Activated T-cell treated with anti-CD3 and anti-CD28 coated beads for 24 hours (primary cell): ENCODE results near the gene SNTA1.
"Not testable (repeated sequence)": the region's sequence is repeated elsewhere in the genome, so short reads cannot be mapped to it uniquely, and the experiment has no call there.

ENCODE experiments used
- DNase-seq: peaks from one replicate; pipeline ENCODE4 v3.0.0-alpha.2; 2020; ENCODE audit warnings: low read depth

SNTA1 gene

DNA sequence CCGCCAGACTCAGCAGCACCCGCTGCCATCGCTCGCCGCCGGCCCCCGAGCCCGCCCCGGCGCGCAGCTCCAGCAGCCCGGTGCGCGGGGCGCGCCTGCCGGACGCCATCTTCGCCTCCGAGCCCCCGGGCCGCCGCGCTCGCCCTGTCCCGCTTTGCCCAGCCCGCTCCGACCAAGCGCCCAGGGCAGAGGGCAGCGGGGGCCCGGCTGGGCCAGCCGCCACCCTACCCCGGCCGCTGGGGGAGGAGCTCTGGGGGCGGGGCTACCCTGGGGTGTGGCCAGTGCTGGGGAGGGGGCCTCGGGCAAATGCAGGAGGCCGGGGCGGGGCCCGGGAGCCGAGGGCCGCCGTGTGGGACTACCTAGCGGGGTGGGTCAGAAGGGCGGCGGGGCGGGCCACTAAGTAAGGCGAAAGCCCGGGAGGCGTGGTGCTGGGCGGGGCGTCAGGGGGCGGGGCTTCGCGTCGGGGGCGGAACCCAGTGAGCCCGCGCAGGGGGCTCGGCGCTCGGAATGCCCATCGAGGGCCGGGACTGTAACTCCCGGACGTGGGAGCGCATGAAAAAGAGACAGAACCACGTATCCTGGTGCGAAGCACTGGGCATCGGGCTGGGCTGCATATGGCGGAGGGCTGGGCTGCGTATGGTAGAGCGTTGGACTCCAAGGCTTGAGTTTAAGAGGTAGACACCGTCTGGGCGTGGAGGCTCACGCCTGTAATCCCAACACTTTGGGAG lies at the start of gene SNTA1:
Gene SNTA1 (minus strand): TSS at position 252 of the 728 bp plus-strand sequence. CDS start 143 bp downstream, at position 109.
- DNase-seq, result peak; percentile 83

DNA sequence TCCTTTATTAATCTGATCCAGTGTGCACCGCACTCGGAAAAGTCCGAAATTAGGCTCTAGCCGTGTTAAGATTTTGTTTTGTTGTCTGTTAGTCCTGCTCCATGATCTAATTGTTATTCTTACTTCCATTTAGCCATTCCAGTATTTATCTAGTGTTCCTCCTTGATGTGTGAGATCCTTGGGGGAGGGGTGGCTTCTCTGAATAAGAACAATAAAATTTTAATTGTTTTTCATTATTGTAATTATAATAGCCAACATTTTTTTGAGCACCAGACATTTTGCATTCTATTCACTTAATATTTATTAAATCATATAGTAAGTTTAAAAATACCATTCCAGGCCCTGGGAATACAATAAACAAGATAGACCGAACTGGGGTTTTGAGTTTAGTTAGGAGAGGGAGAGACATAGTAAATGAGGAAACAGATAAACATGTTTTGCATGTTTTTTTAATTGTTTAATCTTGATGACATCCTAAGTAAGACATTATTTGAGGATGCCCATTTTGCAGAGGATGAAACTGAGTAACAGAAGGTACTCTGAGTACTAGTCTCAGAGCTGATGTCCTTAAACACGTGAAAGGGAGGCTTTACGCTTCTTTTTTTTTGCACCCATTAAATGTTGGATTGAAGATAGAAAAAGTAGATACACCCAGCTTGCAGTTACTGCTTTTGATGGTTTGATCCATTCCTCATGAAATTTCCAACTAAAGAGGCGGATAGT lies 47.5 kb upstream of the SNTA1 start:
- DNase-seq, result no peak

DNA sequence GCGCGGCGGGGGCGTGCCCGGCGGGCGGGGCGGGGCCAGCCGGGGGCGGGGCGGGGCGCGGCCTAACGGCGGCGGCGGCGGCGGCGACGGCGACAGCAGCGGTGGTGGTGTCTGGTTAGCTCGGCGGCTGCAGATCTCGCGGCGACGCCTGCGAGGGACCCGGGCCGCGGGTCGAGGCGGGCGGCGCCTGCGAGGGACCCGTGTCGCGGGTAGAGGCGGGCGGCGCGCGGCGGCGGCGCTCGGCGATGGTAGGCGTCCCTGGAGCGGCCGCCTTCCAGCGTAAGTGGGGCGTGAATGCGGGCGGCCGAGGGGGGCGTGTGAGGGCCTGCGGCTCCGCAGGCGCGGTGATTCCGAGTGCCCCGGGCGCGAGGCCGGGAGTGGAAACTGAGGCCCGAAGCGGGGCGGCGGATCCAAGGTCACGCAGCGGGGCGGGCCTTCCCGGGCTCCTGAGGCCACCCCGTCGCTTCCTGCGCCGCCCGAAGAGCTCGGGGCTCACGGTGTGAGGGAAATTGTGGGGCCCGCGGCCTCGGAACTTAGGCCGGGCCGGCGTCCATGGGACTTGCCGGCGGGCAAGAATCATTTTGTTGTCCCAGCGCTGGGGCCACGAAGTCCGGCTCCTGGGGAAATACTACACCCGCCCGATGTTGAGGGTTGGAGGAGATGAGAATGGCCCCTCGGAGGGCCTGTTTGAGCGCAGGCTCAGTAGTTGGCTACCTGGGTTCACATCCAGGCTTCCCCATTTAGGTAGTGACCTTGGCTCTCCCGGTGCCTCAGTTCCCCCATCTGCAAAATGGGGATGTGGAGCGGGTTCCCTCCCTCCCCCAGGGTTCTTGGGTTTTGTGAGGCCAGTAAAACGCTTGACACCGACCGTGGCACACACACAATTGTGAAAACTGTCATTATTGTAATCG lies 46.7 kb upstream of the SNTA1 start, which contains the start of gene CBFA2T2:
Gene CBFA2T2 (plus strand): TSS at position 74 of the 911 bp plus-strand sequence. CDS start 172 bp downstream, at position 246.
- DNase-seq, result no peak

DNA sequence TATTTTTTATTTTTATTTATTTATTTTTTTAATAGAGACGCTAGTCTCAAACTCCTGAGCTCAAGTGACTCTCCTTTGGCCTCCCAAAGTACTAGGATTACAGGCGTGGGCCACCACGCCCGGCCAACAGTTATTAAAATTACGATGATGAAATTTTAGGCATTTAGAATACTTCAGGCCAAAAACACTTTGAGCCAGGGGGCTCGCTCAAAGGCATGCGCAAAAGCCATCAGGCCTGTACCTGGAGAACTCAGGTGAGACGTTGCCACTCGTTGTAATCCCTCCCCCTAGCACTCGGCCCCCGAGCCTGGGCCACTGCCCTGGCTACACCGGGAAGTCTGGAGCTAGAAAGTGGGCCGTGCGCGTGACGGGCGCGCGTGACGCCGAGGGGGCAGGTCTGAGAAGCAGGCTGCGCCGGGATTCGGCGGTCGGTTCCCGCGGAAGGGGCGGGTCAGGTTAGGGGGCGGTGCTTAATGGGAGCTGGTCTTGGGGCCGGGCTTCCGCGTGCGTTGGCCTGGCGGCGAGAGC lies 46.0 kb upstream of the SNTA1 start:
- peak; percentile 98 for DNase-seq

DNA sequence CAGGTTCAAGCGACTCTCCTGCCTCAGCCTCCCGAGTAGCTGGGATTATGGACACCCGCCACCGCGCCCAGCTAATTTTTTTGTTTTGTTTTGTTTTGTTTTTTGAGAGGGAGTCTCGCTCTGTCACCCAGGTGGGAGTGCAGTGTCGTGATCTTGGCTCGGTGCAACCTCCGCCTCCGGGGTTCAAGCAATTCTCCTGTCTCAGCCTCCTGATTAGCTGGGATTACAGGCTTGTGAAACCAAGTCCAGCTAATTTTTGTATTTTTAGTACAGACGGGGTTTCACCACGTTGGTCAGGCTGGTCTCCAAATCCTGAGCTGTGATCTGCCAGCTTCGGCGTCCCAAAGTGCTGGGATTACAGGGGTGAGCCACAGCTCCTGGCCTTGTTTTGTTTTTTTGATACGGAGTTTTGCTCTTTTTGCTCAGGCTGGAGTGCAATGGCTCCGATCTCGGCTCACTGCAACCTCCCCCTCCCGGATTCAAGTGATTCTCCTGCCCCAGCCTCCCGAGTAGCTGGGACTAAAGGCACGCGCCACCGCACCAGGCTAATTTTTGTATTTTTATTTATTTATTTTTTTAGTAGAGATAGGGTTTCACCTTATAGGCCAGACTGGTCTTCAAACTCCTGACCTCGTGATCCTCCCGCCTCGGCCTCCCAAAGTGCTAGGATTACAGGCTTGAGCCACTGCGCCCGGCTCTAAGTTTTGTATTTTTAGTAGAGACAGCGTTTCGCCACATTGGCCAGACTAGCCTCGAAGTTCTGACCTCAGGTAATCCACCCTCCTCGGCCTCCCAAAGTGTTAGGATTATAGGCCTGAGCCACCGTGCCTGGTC lies 45.3 kb upstream of the SNTA1 start:
- DNase-seq, result not testable (repeated sequence)

DNA sequence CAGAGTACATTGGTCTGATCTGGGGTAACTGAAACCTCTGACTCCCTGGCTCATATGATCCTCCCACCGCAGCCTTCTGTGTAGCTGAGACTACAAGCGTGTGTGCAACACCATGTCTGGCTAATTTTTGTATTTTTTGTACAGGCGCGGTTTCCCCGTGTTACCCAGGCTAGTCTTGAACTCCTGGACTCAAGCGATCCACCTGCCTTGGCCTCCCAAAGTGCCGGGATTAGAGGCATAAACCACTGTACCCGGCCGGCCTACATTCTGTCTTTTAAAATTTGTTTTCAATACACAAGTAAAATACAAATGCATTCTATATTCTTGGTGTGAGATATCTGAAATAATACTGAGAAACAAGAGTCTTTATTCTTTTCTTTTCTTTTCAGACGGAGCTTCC lies 44.6 kb upstream of the SNTA1 start:
- no peak for DNase-seq

DNA sequence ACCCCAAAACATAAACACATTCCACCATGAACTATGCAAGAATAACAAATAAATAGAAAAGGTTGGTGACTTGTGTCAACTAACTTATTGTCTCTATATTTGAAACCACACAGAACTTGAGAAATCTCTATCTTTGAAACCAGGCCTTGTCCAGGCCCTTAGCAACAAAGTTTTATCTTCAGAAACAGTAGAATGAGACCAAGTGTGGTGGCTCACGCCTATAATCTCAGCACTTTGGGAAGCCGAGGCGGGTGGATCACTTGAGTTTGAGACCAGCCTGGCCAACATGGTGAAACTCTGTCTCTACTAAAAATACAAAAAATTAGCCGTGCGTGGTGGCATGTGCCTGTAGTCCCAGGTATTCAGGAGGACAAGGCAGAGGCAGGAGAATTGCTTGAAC lies 39.6 kb upstream of the SNTA1 start:
- not testable (repeated sequence) for DNase-seq

DNA sequence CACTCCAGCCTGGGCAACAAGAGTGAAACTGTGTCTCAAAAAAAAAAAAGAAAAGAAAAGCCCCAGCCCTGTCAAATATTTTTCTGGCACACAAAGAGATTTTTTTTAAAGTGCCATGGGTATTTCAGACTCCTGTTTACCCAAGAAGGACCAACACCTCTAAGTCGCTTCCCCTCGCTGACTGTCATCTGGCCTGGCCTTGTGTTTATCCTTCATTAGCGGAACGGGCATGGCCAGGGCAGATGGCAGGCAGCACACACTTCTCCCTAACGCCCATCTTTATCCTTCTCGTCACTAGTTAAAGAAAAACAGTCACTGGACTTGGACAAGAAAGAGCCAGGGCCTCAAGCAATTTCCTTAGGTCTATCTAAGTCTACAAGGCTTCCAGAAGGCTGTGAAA lies 39.0 kb upstream of the SNTA1 start:
- no peak for DNase-seq

DNA sequence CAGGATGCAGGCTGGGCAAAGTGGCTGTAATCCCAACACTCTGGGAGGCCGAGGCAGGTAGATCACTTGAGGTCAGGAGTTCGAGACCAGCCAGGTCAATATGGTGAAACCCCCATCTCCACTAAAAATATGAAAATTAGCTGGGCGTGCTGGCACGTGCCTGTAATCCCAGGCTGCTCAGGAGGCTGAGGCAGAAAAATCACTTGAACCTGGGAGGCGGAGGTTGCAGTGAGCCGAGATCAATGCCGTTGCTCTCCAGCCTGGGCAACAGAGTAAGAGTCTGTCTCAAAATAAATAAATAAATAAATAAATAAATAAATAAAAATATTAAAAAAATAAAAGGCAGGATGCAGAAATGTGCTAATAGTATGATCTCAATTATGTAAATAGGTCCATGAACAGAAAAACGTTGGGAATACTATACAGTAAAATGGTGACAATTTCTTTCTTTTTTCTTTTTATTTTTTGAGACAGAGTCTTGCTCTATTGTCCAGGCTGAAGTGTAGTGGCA lies 37.9 kb upstream of the SNTA1 start:
- DNase-seq, result no peak

DNA sequence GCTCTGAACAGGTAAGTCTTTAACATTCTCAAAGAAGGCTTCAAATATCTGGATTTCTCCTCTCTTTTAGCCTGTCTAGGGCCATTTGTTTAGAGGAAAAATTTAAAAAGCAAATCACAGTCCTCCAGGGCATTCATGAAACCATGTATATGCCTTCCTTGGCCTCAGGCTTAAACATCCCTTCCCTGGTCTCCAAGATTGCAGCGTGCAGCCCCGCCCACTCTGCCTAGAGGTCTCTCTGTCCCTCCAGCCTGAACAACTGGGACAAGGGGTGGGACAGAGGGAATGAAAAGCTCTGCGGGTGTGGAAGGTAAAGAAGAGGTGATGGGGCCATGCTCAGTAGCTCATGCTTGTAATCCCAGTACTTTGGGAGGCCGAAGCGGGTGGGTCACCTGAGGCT lies 36.5 kb upstream of the SNTA1 start:
- DNase-seq, result no peak

DNA sequence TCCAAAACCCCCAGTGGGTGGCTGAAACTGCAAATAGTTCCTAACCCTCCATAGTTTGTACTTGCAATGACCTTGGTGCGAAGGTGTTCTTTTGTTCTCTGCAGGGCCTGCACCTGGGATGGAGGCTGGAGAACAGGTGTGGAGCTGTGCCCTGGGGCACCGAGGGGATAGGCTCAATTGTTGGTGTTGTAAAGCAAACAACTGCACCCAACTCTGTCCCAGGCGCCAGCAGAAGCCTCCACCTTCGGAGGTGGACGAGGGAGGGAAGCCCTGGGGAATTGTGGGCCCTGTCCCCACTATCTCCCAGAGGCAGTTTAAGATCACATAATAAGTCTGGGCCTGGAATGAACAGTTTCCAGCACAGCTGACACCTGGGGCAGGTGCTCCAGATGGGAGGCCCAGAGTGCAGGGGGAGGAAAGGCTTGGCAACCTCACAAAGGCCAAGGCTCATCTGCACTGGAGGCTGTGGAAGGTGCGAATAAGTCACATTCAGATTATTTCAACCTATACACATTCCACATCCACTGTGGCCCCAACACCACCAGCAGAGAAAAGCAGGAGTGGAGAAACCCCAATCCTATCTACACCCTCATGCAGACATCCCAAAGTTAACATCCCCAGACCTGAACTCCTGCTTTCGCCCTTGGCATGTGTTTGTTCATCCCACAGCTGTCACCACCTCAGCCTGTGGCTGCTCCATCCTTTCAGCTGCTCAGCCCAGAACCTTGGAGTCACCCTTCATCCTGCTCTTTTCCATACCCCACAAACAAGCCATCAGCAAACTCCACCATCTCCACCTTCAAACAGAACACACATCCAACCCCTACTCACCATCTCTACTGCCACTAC lies 34.0 kb upstream of the SNTA1 start:
- DNase-seq, result no peak

DNA sequence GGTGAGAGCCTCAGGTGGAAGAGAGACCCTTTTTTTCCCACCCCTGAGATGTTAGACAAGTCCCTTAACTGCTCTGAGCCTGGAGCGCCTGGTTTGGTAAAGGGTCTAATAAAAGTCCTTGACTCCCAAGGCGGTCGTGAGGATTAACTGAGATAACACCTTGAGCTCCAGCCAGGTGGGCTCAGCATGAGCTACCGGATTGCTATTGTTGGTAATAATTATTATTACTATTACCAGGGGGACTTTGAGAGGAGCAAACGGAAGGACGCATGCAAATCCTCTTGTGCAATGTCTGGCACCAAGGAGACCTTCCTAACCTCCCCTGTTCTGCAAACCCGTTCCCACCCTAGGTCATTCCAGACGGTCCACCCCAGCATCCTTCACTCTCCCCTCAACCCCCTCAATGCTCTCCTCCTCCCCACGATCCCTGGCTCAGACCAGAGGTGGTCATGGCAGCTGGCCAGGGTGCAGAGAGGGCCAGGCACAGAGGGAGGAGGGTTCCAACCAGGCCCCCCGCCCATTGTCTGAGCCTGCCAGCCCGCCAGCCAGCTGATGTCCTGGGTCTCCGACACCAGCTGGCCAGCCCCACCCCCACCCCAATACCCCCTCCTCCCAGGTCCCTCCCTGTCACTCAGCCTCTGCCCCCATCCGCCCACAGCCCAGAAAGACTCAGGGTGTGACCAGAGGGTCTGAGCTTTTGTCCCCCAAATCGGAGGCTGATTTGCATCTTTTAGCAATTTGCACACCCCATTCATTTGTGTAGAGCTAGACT lies 32.0 kb upstream of the SNTA1 start:
- no peak for DNase-seq

DNA sequence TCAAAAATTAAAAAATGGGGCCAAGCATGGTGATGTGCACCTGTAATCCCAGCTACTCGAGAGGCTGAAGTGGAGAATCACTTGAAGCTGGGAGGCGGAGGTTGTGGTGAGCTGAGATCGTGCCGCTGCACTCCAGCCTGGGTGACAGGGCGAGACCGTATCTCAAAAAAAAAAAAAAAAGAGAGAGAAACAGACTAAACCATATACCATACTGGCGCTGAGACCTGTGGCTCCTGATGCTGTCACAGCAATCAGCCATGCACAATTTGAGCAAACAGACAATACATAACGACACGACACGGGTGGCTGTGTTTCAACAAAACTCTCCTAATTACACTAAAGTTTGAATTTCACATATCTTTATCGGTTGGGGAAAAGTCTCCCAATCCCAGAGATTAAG lies 31.4 kb upstream of the SNTA1 start:
- DNase-seq, result no peak

DNA sequence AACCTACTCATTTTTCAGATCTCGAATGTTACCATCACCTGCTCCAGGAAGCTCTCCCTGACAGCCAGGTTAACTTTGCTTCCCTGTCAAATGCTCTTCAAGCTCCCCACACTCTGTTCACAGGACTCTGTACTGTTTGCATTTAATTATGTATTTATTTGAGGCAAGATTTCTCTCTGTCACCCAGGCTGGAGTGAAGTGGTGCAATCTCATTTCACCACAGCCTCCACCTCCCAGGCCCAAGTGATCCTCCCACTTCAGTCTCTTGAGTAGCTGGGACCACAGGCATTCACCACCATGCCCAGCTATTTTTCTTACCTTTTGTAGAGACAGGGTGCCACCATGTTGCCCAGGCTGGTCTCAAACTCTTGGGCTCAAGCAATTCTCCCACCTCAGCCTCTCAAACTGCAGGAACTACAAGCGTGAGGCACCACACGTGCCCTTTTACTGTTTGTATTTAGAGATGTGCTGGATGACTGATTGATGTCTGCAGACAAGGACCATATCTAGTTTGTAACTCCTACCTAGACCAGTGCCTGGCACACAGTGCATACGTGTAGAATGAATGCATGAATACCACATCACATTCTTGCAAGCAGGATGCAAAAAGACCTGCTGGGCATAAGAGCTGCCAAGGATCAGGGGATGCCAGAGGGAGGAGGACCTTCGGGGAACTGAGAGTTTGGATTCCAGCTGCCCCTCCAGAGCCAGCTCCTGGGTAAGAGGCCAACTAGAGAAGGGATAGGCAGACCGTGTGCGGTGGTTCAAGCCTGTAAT lies 30.7 kb upstream of the SNTA1 start:
- no peak for DNase-seq

DNA sequence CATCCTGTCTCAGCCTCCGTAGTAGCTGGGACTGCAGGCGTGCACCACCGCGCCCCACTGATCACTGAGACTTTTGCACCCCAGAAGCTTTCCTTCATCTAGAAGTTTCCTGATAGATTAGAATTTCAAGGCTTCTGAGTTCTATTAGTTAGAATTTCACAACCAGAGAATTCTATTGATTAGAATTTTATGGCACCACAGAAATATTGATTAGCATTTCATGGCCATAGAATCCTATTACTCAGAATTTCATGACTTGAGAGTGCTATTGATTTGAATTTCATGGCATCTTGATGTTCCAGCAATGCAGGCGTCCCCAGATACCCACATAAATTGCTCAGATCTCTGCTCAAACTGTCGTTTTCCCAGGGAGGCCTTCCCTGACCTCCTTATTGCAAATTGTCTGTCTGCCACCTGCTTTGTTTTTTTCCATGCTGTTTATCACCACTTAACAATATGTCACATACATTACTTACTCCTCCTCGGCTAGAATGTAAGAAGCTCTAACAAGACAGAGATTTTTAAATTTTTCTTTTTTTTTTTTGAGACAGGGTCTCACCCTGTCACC lies 29.4 kb upstream of the SNTA1 start:
- DNase-seq, result no peak

DNA sequence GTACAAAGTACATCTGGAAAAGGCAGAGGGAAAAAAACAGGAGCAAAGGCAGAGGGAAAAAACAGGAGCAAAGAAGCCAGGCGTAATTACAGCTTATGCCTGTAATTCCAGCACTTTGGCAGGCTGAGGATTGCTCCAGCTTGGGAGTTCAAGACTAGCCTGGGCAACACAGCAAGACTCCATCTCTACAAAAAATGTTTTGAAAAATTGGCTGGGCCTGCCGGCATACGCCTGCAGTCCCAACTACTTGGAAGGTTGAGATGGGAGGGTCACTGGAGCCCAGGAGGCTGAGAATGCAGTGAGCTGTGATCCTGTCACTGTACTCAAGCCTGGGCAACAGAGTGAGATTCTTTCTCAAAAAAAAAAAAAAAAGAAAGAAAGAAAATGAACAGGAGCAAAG lies 27.3 kb upstream of the SNTA1 start:
- no peak for DNase-seq

DNA sequence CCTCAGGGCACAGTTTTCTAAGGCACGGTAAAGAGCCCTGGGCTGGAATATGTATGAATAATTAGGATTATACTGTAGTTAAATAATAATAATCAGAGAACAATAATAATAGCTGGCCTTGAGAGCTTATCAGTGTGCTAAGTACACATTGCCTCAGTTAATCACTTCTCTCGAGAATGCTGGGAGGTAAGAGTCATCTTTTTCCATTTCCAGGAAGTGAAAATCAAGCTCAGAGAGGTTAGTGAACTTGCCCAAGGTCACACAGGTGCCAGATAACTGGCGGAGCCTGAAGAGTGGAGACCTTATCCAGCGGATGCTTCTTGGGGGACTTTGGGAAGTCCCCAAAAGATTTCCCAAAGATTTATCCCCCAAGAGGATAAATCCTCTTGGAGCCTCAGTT lies 26.9 kb upstream of the SNTA1 start:
- DNase-seq, result no peak

DNA sequence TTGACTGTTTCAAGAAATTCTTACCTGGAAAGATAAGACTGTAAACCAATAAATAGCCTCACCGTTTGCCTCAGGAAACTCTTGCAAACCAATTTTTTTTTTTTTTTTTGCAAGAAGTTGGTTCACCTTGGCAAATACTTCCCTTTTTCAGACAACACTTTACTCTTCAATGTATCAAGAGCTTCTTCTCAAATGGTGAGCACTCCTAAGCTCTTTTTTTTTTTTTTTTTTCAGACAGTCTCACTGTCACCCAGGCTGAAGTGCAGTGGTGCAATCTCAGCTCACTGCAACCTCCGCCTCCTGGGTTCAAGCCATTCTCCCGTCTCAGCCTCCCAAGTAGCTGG lies 22.7 kb upstream of the SNTA1 start:
- no peak for DNase-seq
